Rectal smooth muscle tissue (tissue), 1 donor: ENCODE data around the gene PABPC1L2B.
"Not testable (repeated sequence)": the region's sequence is repeated elsewhere in the genome, so short reads cannot be mapped to it uniquely, and the experiment has no call there.

Experiments used
- H3K27ac ChIP-seq: one replicate; pipeline ENCODE4 v1.7.0; 2013; ENCODE audit warnings: low read depth, low read length, inconsistent platforms
- H3K27me3 ChIP-seq: one replicate; pipeline ENCODE4 v1.7.0; 2013; ENCODE audit warnings: low read length; ENCODE audit not compliant: control insufficient read depth, insufficient read depth
- H3K36me3 ChIP-seq: one replicate; pipeline ENCODE4 v1.7.0; 2013; ENCODE audit warnings: low read length; ENCODE audit not compliant: control insufficient read depth, insufficient read depth
- H3K4me1 ChIP-seq: one replicate; pipeline ENCODE4 v1.7.0; 2013; ENCODE audit warnings: low read length; ENCODE audit not compliant: control insufficient read depth, insufficient read depth
- H3K4me3 ChIP-seq: one replicate; pipeline ENCODE4 v1.7.0; 2013; ENCODE audit warnings: low read length
- H3K9ac ChIP-seq: one replicate; pipeline ENCODE4 v1.7.0; 2013; ENCODE audit warnings: low read length

The PABPC1L2B gene

DNA sequence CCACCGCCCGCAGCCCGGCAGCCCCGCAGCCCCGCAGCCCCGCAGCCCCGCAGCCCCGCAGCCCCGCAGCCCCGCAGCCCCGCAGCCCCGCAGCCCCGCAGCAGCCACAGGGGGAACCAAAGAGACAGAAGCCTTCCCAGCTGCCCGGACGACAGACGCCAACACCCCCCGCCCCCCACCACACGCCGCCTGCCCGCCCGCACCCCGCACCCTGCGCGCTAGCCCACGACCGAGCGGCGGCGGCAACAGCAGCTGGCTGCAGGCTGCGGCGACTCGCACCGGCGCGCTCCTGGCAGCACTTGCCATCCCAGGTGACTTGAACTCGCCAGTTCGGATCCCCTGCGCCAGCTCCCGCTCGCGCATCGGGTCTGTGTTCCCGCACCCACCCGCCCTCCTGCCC lies at the start of gene PABPC1L2B:
Gene PABPC1L2B, plus strand, starts transcription at position 207 of the 400 bp plus-strand sequence. CDS start 704 bp downstream, outside the sequence.
- not testable (repeated sequence) for H3K4me1 ChIP-seq, H3K36me3 ChIP-seq, H3K27ac ChIP-seq, H3K27me3 ChIP-seq, H3K4me3 ChIP-seq, H3K9ac ChIP-seq

DNA sequence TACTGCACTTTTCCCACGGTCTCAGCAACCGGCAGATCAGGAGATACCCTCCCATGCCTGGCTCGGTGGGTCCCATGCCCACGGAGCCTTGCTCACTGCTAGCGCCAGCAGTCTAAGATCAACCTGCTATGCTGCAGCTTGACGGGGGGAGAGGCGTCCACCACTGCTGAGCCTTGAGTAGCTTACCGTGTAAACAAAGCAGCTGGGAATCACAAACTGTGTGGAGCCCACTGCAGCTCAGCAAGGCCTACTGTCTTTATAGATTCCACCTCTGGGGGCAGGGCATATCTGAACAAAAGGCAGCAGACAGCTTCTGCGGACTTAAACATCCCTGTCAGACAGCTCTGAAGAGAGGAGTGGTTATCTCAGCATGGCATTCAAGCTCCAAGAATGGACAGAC lies 42.8 kb upstream of the PABPC1L2B start:
- H3K4me1 ChIP-seq, H3K36me3 ChIP-seq, H3K27ac ChIP-seq, H3K4me3 ChIP-seq, H3K9ac ChIP-seq, H3K27me3 ChIP-seq: not testable (repeated sequence)

DNA sequence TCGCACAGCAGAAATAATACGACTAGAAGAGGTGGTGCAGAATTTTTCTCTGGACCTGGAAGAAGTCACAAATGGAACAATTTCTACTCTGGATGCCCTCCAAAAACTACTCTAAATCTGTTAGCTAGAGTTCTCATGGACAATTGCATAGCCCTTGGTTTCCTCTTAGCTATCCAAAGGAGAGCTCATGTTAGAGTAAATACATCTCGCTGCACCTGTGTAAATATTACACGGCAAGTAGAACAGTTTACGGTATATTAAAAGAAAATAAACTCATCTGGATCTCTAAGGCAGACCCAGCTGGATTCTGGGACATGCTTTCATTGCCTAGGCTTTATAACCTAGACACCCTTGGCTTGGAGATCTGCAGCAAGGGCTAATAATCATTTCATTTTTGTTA lies 30.9 kb upstream of the PABPC1L2B start:
- H3K27me3 ChIP-seq, H3K27ac ChIP-seq, H3K9ac ChIP-seq, H3K4me3 ChIP-seq, H3K4me1 ChIP-seq, H3K36me3 ChIP-seq: not testable (repeated sequence)

- H3K4me1 ChIP-seq, H3K27ac ChIP-seq, H3K9ac ChIP-seq, H3K4me3 ChIP-seq, H3K36me3 ChIP-seq, H3K27me3 ChIP-seq: not testable (repeated sequence)
These were observed 27.9 kb upstream of the PABPC1L2B start for GRCh38 chrX:72974885-72975284.

- not testable (repeated sequence) for H3K27ac ChIP-seq, H3K4me1 ChIP-seq, H3K27me3 ChIP-seq, H3K9ac ChIP-seq, H3K4me3 ChIP-seq, H3K36me3 ChIP-seq
These were observed 21.8 kb upstream of the PABPC1L2B start for GRCh38 chrX:72980894-72981469.

- not testable (repeated sequence) for H3K9ac ChIP-seq, H3K4me1 ChIP-seq, H3K27me3 ChIP-seq, H3K27ac ChIP-seq, H3K36me3 ChIP-seq, H3K4me3 ChIP-seq
These were observed 1.3 kb downstream of the PABPC1L2B start for GRCh38 chrX:73004032-73004431.

GRCh38 chrX:73021361-73022092 lies 18.8 kb downstream of the PABPC1L2B start:
- H3K27me3 ChIP-seq, result no peaks in the 10 kb centered on the region

DNA sequence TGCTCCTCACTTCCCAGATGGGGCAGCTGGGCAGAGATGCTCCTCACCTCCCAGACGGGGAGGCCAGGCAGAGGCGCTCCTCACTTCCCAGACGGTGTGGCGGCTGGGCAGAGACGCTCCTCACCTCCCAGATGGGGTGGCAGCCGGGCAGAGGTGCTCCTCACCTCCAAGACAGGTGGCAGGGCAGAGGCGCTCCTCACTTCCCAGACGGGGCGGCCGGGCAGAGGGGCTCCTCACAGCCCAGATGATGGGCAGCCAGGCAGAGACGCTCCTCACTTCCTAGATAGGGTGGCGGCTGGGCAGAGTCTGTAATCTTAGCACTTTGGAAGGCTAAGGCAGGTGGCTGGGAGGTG lies 19.3 kb downstream of the PABPC1L2B start:
- H3K27ac ChIP-seq, H3K4me1 ChIP-seq, H3K36me3 ChIP-seq, H3K27me3 ChIP-seq, H3K9ac ChIP-seq, H3K4me3 ChIP-seq: not testable (repeated sequence)

More at GRCh38 chrX:73021361-73022092, 18.8 kb downstream of the PABPC1L2B start:
- Histone ChIP-seq H3K4me3 (no peak overlapping the region), H3K4me1 (no peaks in the 10 kb centered on the region), H3K36me3 (no peaks in the 10 kb centered on the region), H3K27ac (no peak overlapping the region), H3K9ac (no peak overlapping the region)

DNA sequence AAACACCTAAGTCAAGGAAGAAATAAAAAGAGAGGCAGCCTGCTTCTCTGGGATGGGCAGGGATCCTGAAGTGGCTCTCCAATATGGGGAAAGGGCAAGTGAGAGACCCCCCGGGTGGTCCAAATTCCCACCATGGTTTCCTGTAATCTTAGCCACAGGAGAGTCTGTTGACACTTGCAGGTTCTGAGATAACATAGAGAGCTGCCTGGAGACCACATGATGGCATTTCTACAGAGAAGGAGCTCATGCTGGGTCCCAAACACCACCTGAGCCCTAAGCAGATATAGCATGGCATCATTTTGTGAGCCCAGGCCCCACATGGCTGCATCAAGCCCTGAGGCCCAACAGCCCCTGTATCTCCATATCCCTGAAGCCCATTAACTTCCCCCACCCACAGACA lies 26.1 kb downstream of the PABPC1L2B start:
- no peak overlapping the region for H3K4me3 ChIP-seq
- H3K4me1 ChIP-seq, result no peaks in the 10 kb centered on the region
- H3K36me3 ChIP-seq, result no peaks in the 10 kb centered on the region
- no peaks in the 10 kb centered on the region for H3K27me3 ChIP-seq
- no peak overlapping the region for H3K27ac ChIP-seq
- no peak overlapping the region for H3K9ac ChIP-seq
